H9 (cell line): ENCODE results near the gene BRICD5. TPM values are rescaled to one million over a fixed set of nuclear protein-coding genes. Genes with fewer than 3 reads are reported as not detected.

Experiments
- DNase-seq: peaks from one replicate; pipeline ENCODE4 v3.0.0-alpha.2; 2017
- H2AFZ ChIP-seq: one replicate; pipeline ENCODE4 v1.6.1; 2013; ENCODE audit warnings: mild to moderate bottlenecking, low read length, control low read depth, moderate library complexity
- H2AK5ac ChIP-seq: 2 replicates; pipeline ENCODE4 v1.6.1; 2013; ENCODE audit warnings: low read length, control low read depth, mixed read lengths; ENCODE audit not compliant: insufficient read length
- H2BK120ac ChIP-seq: one replicate; pipeline ENCODE4 v1.6.1; 2013; ENCODE audit warnings: low read depth, mild to moderate bottlenecking, low read length, control low read depth, inconsistent platforms; ENCODE audit not compliant: poor library complexity, severe bottlenecking
- H2BK12ac ChIP-seq: 2 replicates; pipeline ENCODE4 v1.6.1; 2013; ENCODE audit warnings: low read length, control low read depth, mixed read lengths, low read depth; ENCODE audit not compliant: insufficient read length
- H2BK15ac ChIP-seq: 2 replicates; pipeline ENCODE4 v1.6.1; 2013; ENCODE audit warnings: low read depth, low read length, control low read depth
- H2BK20ac ChIP-seq: one replicate; pipeline ENCODE4 v1.6.1; 2013; ENCODE audit warnings: low read depth, mild to moderate bottlenecking, low read length, control low read depth, inconsistent platforms; ENCODE audit not compliant: poor library complexity, severe bottlenecking
- H2BK5ac ChIP-seq: 2 replicates; pipeline ENCODE4 v1.6.1; 2013; ENCODE audit warnings: low read length, control low read depth, mixed read lengths; ENCODE audit not compliant: insufficient read length
- H3K14ac ChIP-seq: 2 replicates; pipeline ENCODE4 v1.6.1; 2013; ENCODE audit warnings: low read length, control low read depth; ENCODE audit not compliant: insufficient read depth
- H3K18ac ChIP-seq: 2 replicates; pipeline ENCODE4 v1.6.1; 2013; ENCODE audit warnings: low read depth, mild to moderate bottlenecking, mixed read lengths, low read length, control low read depth; ENCODE audit not compliant: insufficient read length
- H3K23ac ChIP-seq: 2 replicates; pipeline ENCODE4 v1.6.1; 2013; ENCODE audit warnings: low read length, control low read depth, mixed read lengths, low read depth; ENCODE audit not compliant: insufficient read length
- H3K23me2 ChIP-seq: 2 replicates; pipeline ENCODE4 v1.6.1; 2013; ENCODE audit warnings: low read depth, mild to moderate bottlenecking, mixed read lengths, low read length, control low read depth; ENCODE audit not compliant: insufficient read length, poor library complexity, severe bottlenecking
- H3K27ac ChIP-seq: 2 replicates; pipeline ENCODE4 v1.5.1; 2013; ENCODE audit warnings: low read length, control low read depth, mixed read lengths, low read depth; ENCODE audit not compliant: insufficient read length
- H3K27me3 ChIP-seq: 2 replicates; pipeline ENCODE4 v1.6.1; 2013; ENCODE audit warnings: low read length, control low read depth, inconsistent platforms; ENCODE audit not compliant: insufficient read depth
- H3K4ac ChIP-seq: 2 replicates; pipeline ENCODE4 v1.6.1; 2013; ENCODE audit warnings: low read depth, mild to moderate bottlenecking, control low read depth, inconsistent platforms, low read length, moderate library complexity
- H3K4me1 ChIP-seq: 2 replicates; pipeline ENCODE4 v1.6.1; 2013; ENCODE audit warnings: low read length, control low read depth, inconsistent platforms; ENCODE audit not compliant: insufficient read depth
- H3K4me2 ChIP-seq: 2 replicates; pipeline ENCODE4 v1.6.1; 2013; ENCODE audit warnings: low read length, control low read depth, mixed read lengths; ENCODE audit not compliant: insufficient read length, insufficient read depth
- H3K56ac ChIP-seq: 2 replicates; pipeline ENCODE4 v1.6.1; 2013; ENCODE audit warnings: low read depth, mild to moderate bottlenecking, mixed read lengths, low read length, control low read depth; ENCODE audit not compliant: insufficient read length
- H3K79me1 ChIP-seq: 2 replicates; pipeline ENCODE4 v1.6.1; 2013; ENCODE audit warnings: low read depth, mild to moderate bottlenecking, moderate library complexity, low read length, control low read depth, inconsistent platforms; ENCODE audit not compliant: insufficient read depth, poor library complexity, severe bottlenecking
- H3K79me2 ChIP-seq: 2 replicates; pipeline ENCODE4 v1.6.1; 2013; ENCODE audit warnings: low read length, control low read depth, inconsistent platforms; ENCODE audit not compliant: insufficient read depth
- H3K9ac ChIP-seq: 2 replicates; pipeline ENCODE4 v1.6.1; 2013; ENCODE audit warnings: low read length, control low read depth, mixed read lengths; ENCODE audit not compliant: insufficient read length; ENCODE audit errors: extremely low read depth
- H3K9me3 ChIP-seq: one replicate; pipeline ENCODE4 v1.6.1; 2013; ENCODE audit warnings: low read depth, low read length, inconsistent platforms; ENCODE audit not compliant: control insufficient read depth
- H3T11ph ChIP-seq: one replicate; pipeline ENCODE4 v1.6.1; 2013; ENCODE audit warnings: mild to moderate bottlenecking, low read length, control low read depth, inconsistent platforms
- H4K20me1 ChIP-seq: one replicate; pipeline ENCODE4 v1.6.1; 2013; ENCODE audit not compliant: control insufficient read depth, insufficient read length, insufficient read depth
- H4K5ac ChIP-seq: 2 replicates; pipeline ENCODE4 v1.6.1; 2013; ENCODE audit warnings: low read depth, mild to moderate bottlenecking, mixed read lengths, low read length, control low read depth; ENCODE audit not compliant: insufficient read length
- H4K8ac ChIP-seq: replicated peaks from 2 replicates; pipeline ENCODE4 v1.6.1; 2013; ENCODE audit warnings: low read length, control low read depth, mixed read lengths, low read depth; ENCODE audit not compliant: insufficient read length
- H4K91ac ChIP-seq: 2 replicates; pipeline ENCODE4 v1.6.1; 2013; ENCODE audit warnings: low read depth, mild to moderate bottlenecking, moderate library complexity, mixed read lengths, low read length, control low read depth; ENCODE audit not compliant: insufficient read length
- H3K27ac Mint-ChIP-seq, 3 experiments: 2 replicates in 2 of 3; 3 replicates in 1 of 3; pipeline ENCODE4 v1.8.0; 2020 to 2021; ENCODE audit warnings: mixed read lengths in 3 of 3, mild to moderate bottlenecking in 1 of 3, moderate library complexity in 1 of 3
- H3K27me3 Mint-ChIP-seq: 2 replicates; pipeline ENCODE4 v1.8.0; 2021; ENCODE audit warnings: low read depth, mild to moderate bottlenecking, moderate library complexity, mixed read lengths
- H3K36me3 Mint-ChIP-seq, 3 experiments: 2 replicates in 2 of 3; 3 replicates in 1 of 3; pipeline ENCODE4 v1.8.0; 2020 to 2021; ENCODE audit warnings: low read depth in 3 of 3, mixed read lengths in 3 of 3; ENCODE audit not compliant: insufficient read depth in 1 of 3
- H3K4me1 Mint-ChIP-seq, 2 experiments: 2 replicates each; pipeline ENCODE4 v1.8.0; 2020; ENCODE audit warnings: mixed read lengths in 2 of 2
- H3K4me3 Mint-ChIP-seq, 2 experiments: 2 replicates in 1 of 2; 3 replicates in 1 of 2; pipeline ENCODE4 v1.8.0; 2020 to 2021; ENCODE audit warnings: mild to moderate bottlenecking in 2 of 2, mixed read lengths in 2 of 2, moderate library complexity in 1 of 2
- H3K9me3 Mint-ChIP-seq, 2 experiments: 2 replicates in 1 of 2; 3 replicates in 1 of 2; pipeline ENCODE4 v1.8.0; 2020; ENCODE audit warnings: mild to moderate bottlenecking in 2 of 2, mixed read lengths in 2 of 2, moderate library complexity in 1 of 2
- WGBS: extraction: QIAGEN DNeasy Blood & Tissue Kit; methylation state at CpG from one replicate; pipeline ENCODE4 v1.1.7; 2013; ENCODE audit warnings: missing lambda C conversion rate, low lambda C conversion rate, mixed read lengths; ENCODE audit not compliant: insufficient read length; ENCODE audit errors: extremely low coverage; 5-methylcytosine and 5-hydroxymethylcytosine counted together
- total RNA-seq: library from RNA; stranded (reverse); gene quantifications from 2 replicates; pipeline ENCODE4 v1.2.1, GENCODE V29; 2021
- TF ChIP-seq, protein P1 (sequence below): fragments of 200-600 bp; sonication (generic); conservative IDR thresholded peaks from 3 replicates; pipeline ENCODE4 v1.8.0; 2021; ENCODE audit warnings: antibody characterized with exemption, mild to moderate bottlenecking

The BRICD5 gene
- total RNA-seq, 1 experiment from 2014 or later = 11.9 TPM

GRCh38 chr16:2226245-2226793 is 15.7 kb upstream of the BRICD5 start:
- no peak overlapping the region for H3K27ac ChIP-seq
- H2BK120ac ChIP-seq = no peak overlapping the region
- no peak overlapping the region for H3T11ph ChIP-seq
- no peaks in the 10 kb centered on the region for H4K20me1 ChIP-seq
- H2BK20ac ChIP-seq = no peak overlapping the region
- Mint-ChIP-seq H3K27ac (peak overlapping the region in 2 of 3 experiments; percentile 19 to 74; a peak in 2 of 7 replicates), H3K27me3 (no peaks in the 10 kb centered on the region), H3K9me3 (no peaks in the 10 kb centered on the region), H3K4me1 (peaks cover 3% of the 10 kb centered on the region in 2 experiments; a peak in 1 of 4 replicates), H3K4me3 (peak overlapping the region in 1 of 2 experiments; percentile 33; a peak in 2 of 5 replicates), H3K36me3 (peaks cover 0 to 12% (median 10%) of the 10 kb centered on the region in 3 experiments; a peak in 6 of 7 replicates)
- H3K27me3 ChIP-seq = no peaks in the 10 kb centered on the region
- H4K5ac ChIP-seq = no peak overlapping the region
- no peak overlapping the region for H3K23ac ChIP-seq
- peaks cover 5% of the 10 kb centered on the region; the same call in 1 of the 2 replicates for H3K79me2 ChIP-seq
- H2BK15ac ChIP-seq = no peak overlapping the region
- TF ChIP-seq, protein P1, sequence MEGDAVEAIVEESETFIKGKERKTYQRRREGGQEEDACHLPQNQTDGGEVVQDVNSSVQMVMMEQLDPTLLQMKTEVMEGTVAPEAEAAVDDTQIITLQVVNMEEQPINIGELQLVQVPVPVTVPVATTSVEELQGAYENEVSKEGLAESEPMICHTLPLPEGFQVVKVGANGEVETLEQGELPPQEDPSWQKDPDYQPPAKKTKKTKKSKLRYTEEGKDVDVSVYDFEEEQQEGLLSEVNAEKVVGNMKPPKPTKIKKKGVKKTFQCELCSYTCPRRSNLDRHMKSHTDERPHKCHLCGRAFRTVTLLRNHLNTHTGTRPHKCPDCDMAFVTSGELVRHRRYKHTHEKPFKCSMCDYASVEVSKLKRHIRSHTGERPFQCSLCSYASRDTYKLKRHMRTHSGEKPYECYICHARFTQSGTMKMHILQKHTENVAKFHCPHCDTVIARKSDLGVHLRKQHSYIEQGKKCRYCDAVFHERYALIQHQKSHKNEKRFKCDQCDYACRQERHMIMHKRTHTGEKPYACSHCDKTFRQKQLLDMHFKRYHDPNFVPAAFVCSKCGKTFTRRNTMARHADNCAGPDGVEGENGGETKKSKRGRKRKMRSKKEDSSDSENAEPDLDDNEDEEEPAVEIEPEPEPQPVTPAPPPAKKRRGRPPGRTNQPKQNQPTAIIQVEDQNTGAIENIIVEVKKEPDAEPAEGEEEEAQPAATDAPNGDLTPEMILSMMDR = no peak
- no peak overlapping the region for H3K14ac ChIP-seq
- no CpG with 5 or more reads among the region's 9 CpGs for WGBS
- H2BK5ac ChIP-seq = no peak overlapping the region
- H3K4ac ChIP-seq = no peak overlapping the region
- no peaks in the 10 kb centered on the region for H3K23me2 ChIP-seq
- no peak for DNase-seq
- no peak overlapping the region for H3K9ac ChIP-seq
- no peak overlapping the region for H2BK12ac ChIP-seq
- no peak overlapping the region for H2AK5ac ChIP-seq
- no peaks in the 10 kb centered on the region for H3K9me3 ChIP-seq
- H3K18ac ChIP-seq = no peak overlapping the region
- H4K91ac ChIP-seq = no peak overlapping the region
- H3K4me1 ChIP-seq = no peaks in the 10 kb centered on the region
- no peak overlapping the region for H3K56ac ChIP-seq
- H3K4me2 ChIP-seq = no peak overlapping the region
- H2AFZ ChIP-seq = no peak overlapping the region
- H3K79me1 ChIP-seq = no peaks in the 10 kb centered on the region
- H4K8ac ChIP-seq = no peak overlapping the region
